Keratinocyte (primary cell): ENCODE measurements around the gene STAC.

Source experiments
- EZH2 ChIP-seq: IDR thresholded peaks from one replicate; pipeline ENCODE4 v1.6.1; 2012; ENCODE audit warnings: inconsistent platforms, mild to moderate bottlenecking, low read length, moderate library complexity
- TF ChIP-seq, protein P1 (sequence below), 3 experiments: IDR thresholded peaks in 1 of 3; conservative IDR thresholded peaks in 1 of 3; optimal IDR thresholded peaks in 1 of 3; 2 replicates in 2 of 3; 3 replicates in 1 of 3; pipeline versions ENCODE3 to v1.5.1; 2011; ENCODE audit warnings: low read length in 3 of 3, mild to moderate bottlenecking in 3 of 3, moderate library complexity in 2 of 3, control low read depth in 1 of 3, inconsistent platforms in 1 of 3; ENCODE audit not compliant: insufficient read depth in 2 of 3; ENCODE audit errors: extremely low read depth in 1 of 3

DNA sequence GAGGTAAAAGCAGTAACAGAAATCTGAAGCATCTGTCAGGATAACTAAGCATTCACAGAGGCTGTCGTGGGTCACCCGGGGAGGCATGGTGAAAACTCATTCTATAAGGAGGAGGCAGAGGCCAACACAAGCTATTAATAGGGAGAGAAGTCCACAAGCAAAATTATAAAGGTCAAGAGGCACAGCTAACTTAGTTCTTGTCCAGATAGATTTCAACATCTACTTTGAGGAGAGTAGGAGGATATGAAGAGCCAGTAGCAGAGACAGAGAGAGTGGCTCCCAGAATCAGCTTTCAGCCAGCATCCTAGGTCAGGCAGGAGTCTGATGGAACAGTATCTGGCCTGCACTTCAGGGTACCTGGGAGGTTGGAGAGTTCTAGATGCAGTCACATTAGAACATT lies 95.3 kb downstream of the STAC start:
- no peak for TF ChIP-seq EZH2
- TF ChIP-seq, protein P1, sequence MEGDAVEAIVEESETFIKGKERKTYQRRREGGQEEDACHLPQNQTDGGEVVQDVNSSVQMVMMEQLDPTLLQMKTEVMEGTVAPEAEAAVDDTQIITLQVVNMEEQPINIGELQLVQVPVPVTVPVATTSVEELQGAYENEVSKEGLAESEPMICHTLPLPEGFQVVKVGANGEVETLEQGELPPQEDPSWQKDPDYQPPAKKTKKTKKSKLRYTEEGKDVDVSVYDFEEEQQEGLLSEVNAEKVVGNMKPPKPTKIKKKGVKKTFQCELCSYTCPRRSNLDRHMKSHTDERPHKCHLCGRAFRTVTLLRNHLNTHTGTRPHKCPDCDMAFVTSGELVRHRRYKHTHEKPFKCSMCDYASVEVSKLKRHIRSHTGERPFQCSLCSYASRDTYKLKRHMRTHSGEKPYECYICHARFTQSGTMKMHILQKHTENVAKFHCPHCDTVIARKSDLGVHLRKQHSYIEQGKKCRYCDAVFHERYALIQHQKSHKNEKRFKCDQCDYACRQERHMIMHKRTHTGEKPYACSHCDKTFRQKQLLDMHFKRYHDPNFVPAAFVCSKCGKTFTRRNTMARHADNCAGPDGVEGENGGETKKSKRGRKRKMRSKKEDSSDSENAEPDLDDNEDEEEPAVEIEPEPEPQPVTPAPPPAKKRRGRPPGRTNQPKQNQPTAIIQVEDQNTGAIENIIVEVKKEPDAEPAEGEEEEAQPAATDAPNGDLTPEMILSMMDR (optimal IDR thresholded peaks at IDR 0.05 in 1 of 3, IDR thresholded peaks at IDR 0.05 in 1 of 3, conservative IDR thresholded peaks at IDR 0.05 in 1 of 3; ENCODE audit: extremely low read depth in 1 of 3, insufficient read depth in 2 of 3, low read length in 3 of 3), result no peak
